Panc1 (cell line): ENCODE results near the gene YRDC. TPM values are rescaled to one million over a fixed set of nuclear protein-coding genes. Genes with fewer than 3 reads are reported as not detected.

ENCODE experiments used
- ATAC-seq: fragments of 200-7000 bp; cut with Tn5 transposase; 2 replicates; pipeline ENCODE4 v1.9.1; 2020; ENCODE audit warnings: mild to moderate bottlenecking, moderate library complexity
- BruUV-seq: library from RNA; stranded (reverse); fragments of 400-500 nt; replicated peaks from 2 replicates; lab custom pipeline; 2021; lab: Mats Ljungman, UMichigan
- CTCF ChIA-PET: fragments of 300-600 bp; sonication (Branson Sonifier 250); formaldehyde crosslinking; loops from one replicate; lab custom pipeline; 2022; ENCODE audit warnings: antibody characterized with exemption; lab: Charles Lee
- POLR2A ChIA-PET: fragments of 300-600 bp; sonication (Branson Sonifier 250); formaldehyde crosslinking; loops from one replicate; lab custom pipeline; 2022; ENCODE audit warnings: antibody characterized with exemption; lab: Charles Lee
- DNase-seq: peaks from one replicate; pipeline ENCODE4 v3.0.0-alpha.2; 2010; ENCODE audit warnings: low read depth, low spot score
- H3K27ac ChIP-seq: 2 replicates; pipeline ENCODE4 v1.5.1; 2011; ENCODE audit warnings: mild to moderate bottlenecking, low read length, inconsistent platforms
- H3K27me3 ChIP-seq: fragments of 200-500 bp; sonication (Bioruptor generic); 2 replicates; pipeline ENCODE4 v1.6.0; 2014; ENCODE audit warnings: low read length, inconsistent platforms; ENCODE audit not compliant: control insufficient read depth, insufficient read depth
- H3K36me3 ChIP-seq: fragments of 200-500 bp; sonication (Bioruptor generic); 2 replicates; pipeline ENCODE4 v1.5.1; 2014; ENCODE audit warnings: inconsistent platforms, mild to moderate bottlenecking, low read length, moderate library complexity; ENCODE audit not compliant: control insufficient read depth, insufficient read depth
- H3K4me1 ChIP-seq: 2 replicates; pipeline ENCODE4 v1.5.1; 2011; ENCODE audit warnings: inconsistent platforms, mild to moderate bottlenecking, low read length, moderate library complexity; ENCODE audit not compliant: control insufficient read depth, insufficient read depth
- H3K4me3 ChIP-seq, 2 experiments: 2 replicates each; pipeline ENCODE4 v1.5.1; 2011 to 2012; ENCODE audit warnings: low read depth in 2 of 2, low read length in 2 of 2, mild to moderate bottlenecking in 2 of 2, inconsistent platforms in 1 of 2, moderate library complexity in 1 of 2
- H3K9me3 ChIP-seq: fragments of 200-500 bp; sonication (Bioruptor generic); 2 replicates; pipeline ENCODE4 v1.5.1; 2014; ENCODE audit warnings: low read depth, mild to moderate bottlenecking, inconsistent platforms, low read length, moderate library complexity; ENCODE audit not compliant: control insufficient read depth, insufficient read depth
- POLR2AphosphoS5 ChIP-seq: IDR thresholded peaks from 2 replicates; pipeline ENCODE4 v1.6.1; 2012; ENCODE audit warnings: mild to moderate bottlenecking, low read depth, low read length, moderate library complexity
- SIN3A ChIP-seq: IDR thresholded peaks from 2 replicates; pipeline ENCODE4 v1.6.1; 2012; ENCODE audit warnings: low read depth, mild to moderate bottlenecking, low read length, moderate library complexity, borderline replicate concordance; ENCODE audit not compliant: insufficient read depth
- TCF7L2 ChIP-seq: IDR thresholded peaks from 2 replicates; pipeline ENCODE4 v1.6.1; 2011; ENCODE audit warnings: mild to moderate bottlenecking, low read depth, low read length, inconsistent platforms
- in situ Hi-C: cut with HindIII; loops from 2 replicates; pipeline ENCODE4 v1.10.0; 2016; ENCODE audit warnings: low sequenced_read_pairs, low pct_unique_long_range_greater_than_20kb
- intact Hi-C: fragments of 100-400 bp; cut with micrococcal nuclease; formaldehyde crosslinking; loops from one replicate; pipeline ENCODE4 v1.10.0; 2022; ENCODE audit not compliant: unreplicated experiment
- total RNA-seq: library from RNA; stranded (reverse); gene quantifications from one replicate; pipeline ENCODE4 v1.2.1, GENCODE V29; 2021; ENCODE audit not compliant: unreplicated experiment
- TF ChIP-seq, protein P1 (sequence below), 2 experiments: IDR thresholded peaks; 2 replicates each; pipeline ENCODE4 v1.6.1; 2011 to 2012; ENCODE audit warnings: low read depth in 2 of 2, control low read depth in 1 of 2, low read length in 1 of 2, mild to moderate bottlenecking in 1 of 2, moderate library complexity in 1 of 2; ENCODE audit not compliant: insufficient read depth in 1 of 2
- TF ChIP-seq, protein P2 (sequence below): fragments of 450-650 bp; IDR thresholded peaks from 2 replicates; pipeline ENCODE4 v1.5.1; 2017; ENCODE audit warnings: mild to moderate bottlenecking

The YRDC gene
- total RNA-seq, 1 experiment from 2014 or later: 24.0 TPM

DNA sequence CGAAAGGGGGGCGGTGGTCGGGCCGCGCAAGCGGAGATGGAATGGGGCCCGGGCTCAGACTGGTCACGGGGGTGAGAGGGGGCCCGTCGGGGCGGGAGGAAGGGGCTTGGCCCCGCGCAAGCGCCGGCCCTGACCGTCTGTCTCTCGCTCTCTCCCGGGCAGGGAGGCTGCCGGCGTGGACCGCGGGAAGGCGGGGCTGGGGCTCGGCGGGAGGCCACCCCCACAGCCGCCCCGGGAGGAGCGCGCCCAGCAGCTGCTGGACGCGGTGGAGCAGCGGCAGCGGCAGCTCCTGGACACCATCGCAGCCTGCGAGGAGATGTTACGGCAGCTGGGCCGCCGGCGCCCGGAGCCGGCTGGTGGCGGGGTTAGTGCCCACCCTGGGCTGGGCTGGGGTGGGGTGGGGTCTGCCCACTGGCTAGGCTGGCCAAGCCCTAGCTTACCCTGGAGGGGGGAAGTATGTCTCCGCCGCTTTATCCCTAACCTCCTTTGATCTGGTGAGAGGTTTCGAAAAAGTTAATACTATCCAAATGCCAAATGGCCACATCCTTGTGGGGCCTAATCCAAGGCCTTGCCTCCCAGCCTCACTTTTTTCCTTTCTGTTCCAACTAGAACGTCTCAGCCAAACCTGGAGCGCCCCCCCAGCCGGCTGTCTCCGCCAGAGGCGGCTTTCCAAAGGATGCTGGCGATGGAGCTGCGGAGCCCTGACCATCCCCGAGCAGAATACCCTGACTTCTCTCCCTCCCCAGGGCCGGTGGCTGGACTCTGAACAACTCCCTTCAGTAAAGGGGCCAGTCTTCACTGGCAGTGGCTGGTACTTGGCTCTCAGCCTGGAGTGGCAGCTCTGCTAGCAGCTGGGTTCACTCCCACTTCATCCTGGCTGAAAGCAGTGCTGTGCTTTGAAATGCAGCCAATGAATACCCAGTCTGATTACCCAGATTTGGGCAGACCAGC lies 636 bp upstream of the YRDC start:
- BruUV-seq: TSS peak; percentile 92
- in situ Hi-C loops (no loop called here), intact Hi-C loops (no loop called here)
- Histone ChIP-seq H3K27ac (peak overlapping the region; percentile 75), H3K27me3 (no peaks in the 10 kb centered on the region), H3K9me3 (no peaks in the 10 kb centered on the region), H3K4me1 (peaks cover 32% of the 10 kb centered on the region), H3K36me3 (peaks cover 23% of the 10 kb centered on the region), H3K4me3 (peak overlapping the region; percentile 94 to 98)
- POLR2A ChIA-PET: interaction anchor here (0.6 to 2.3 kb wide), 7 partner anchors 10 to 1878 kb away, joined by 3 to 14 read pairs (median 9); partner anchors contain the start of genes MTF1 and OSCP1
- ATAC-seq (peak; percentile 85), DNase-seq (no peak)
- TF ChIP-seq, protein P1, sequence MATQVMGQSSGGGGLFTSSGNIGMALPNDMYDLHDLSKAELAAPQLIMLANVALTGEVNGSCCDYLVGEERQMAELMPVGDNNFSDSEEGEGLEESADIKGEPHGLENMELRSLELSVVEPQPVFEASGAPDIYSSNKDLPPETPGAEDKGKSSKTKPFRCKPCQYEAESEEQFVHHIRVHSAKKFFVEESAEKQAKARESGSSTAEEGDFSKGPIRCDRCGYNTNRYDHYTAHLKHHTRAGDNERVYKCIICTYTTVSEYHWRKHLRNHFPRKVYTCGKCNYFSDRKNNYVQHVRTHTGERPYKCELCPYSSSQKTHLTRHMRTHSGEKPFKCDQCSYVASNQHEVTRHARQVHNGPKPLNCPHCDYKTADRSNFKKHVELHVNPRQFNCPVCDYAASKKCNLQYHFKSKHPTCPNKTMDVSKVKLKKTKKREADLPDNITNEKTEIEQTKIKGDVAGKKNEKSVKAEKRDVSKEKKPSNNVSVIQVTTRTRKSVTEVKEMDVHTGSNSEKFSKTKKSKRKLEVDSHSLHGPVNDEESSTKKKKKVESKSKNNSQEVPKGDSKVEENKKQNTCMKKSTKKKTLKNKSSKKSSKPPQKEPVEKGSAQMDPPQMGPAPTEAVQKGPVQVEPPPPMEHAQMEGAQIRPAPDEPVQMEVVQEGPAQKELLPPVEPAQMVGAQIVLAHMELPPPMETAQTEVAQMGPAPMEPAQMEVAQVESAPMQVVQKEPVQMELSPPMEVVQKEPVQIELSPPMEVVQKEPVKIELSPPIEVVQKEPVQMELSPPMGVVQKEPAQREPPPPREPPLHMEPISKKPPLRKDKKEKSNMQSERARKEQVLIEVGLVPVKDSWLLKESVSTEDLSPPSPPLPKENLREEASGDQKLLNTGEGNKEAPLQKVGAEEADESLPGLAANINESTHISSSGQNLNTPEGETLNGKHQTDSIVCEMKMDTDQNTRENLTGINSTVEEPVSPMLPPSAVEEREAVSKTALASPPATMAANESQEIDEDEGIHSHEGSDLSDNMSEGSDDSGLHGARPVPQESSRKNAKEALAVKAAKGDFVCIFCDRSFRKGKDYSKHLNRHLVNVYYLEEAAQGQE (IDR thresholded peaks at IDR 0.05; ENCODE audit: insufficient read depth in 1 of 2, low read depth in 2 of 2, low read length in 1 of 2): no peak; a peak in 1 of 4 replicates
- TF ChIP-seq POLR2AphosphoS5: peak; percentile 26; the same call in 1 of the 2 replicates
- peak; percentile 72 for TF ChIP-seq TCF7L2
- TF ChIP-seq, protein P2, sequence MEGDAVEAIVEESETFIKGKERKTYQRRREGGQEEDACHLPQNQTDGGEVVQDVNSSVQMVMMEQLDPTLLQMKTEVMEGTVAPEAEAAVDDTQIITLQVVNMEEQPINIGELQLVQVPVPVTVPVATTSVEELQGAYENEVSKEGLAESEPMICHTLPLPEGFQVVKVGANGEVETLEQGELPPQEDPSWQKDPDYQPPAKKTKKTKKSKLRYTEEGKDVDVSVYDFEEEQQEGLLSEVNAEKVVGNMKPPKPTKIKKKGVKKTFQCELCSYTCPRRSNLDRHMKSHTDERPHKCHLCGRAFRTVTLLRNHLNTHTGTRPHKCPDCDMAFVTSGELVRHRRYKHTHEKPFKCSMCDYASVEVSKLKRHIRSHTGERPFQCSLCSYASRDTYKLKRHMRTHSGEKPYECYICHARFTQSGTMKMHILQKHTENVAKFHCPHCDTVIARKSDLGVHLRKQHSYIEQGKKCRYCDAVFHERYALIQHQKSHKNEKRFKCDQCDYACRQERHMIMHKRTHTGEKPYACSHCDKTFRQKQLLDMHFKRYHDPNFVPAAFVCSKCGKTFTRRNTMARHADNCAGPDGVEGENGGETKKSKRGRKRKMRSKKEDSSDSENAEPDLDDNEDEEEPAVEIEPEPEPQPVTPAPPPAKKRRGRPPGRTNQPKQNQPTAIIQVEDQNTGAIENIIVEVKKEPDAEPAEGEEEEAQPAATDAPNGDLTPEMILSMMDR: no peak; the same call in 1 of the 2 replicates
- TF ChIP-seq SIN3A: 0 out of 2 replicates have a peak, but pooled peaks have one; percentile 45
- CTCF ChIA-PET: no interaction called here

DNA sequence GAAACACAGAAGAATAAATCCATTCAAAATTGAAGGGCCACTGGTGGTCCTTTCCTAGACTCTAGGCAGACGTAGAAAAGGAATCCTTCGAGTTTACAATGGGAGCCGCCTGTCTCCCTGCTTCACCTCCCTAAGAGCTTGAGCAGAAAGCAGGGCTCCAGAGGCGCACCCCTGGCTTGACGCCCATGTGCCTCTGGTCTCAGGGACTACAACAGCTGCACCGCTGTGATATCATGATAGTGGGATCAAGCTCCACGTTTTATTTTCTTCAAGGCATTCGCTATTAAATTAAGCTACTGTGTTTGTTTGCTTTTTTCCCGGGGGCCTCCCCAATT lies 821 bp downstream of the YRDC start:
- in situ Hi-C loops: no loop called here
- intact Hi-C loops: no loop called here
- DNase-seq: no peak
- BruUV-seq: TSS peak; percentile 58
- Histone ChIP-seq H3K4me3 (peak overlapping the region; percentile 94 to 98), H3K36me3 (peaks cover 30% of the 10 kb centered on the region), H3K27me3 (no peaks in the 10 kb centered on the region), H3K27ac (peak overlapping the region; percentile 94), H3K4me1 (peaks cover 32% of the 10 kb centered on the region), H3K9me3 (no peaks in the 10 kb centered on the region)
- ChIA-PET POLR2A (interaction anchor here (0.6 to 2.3 kb wide), 4 partner anchors 8 to 115 kb away, joined by 3 to 12 read pairs (median 6); partner anchors contain the start of gene MTF1), CTCF (no interaction called here)
- TF ChIP-seq TCF7L2 (no peak), POLR2AphosphoS5 (no peak), SIN3A (no peak)
- TF ChIP-seq, protein P2: no peak
- TF ChIP-seq, protein P1 (IDR thresholded peaks at IDR 0.05; ENCODE audit: insufficient read depth in 1 of 2, low read depth in 2 of 2, low read length in 1 of 2): no peak
- ATAC-seq: no peak
